Naive B cell (primary cell): ENCODE data around the gene CCDC174. TPM values are rescaled to one million over a fixed set of nuclear protein-coding genes. Genes with fewer than 3 reads are reported as not detected.

Experiments used
- ATAC-seq, 2 donors: fragments of 150-1000 bp; cut with Tn5 transposase; 2 replicates each; pipeline ENCODE4 v1.10.0; 2021; ENCODE audit warnings: low read depth in 2 of 2, mild to moderate bottlenecking in 2 of 2, moderate library complexity in 2 of 2
- DNase-seq: peaks from one replicate; pipeline ENCODE4 v3.0.0; 2022
- H3K27ac Mint-ChIP-seq, 6 donors: one replicate each; pipeline ENCODE4 v1.8.0; 2020 to 2022; ENCODE audit warnings: mild to moderate bottlenecking in 6 of 6, mixed read lengths in 6 of 6, moderate library complexity in 5 of 6, inconsistent platforms in 2 of 6
- H3K27me3 Mint-ChIP-seq, 3 donors: one replicate each; pipeline ENCODE4 v1.8.0; 2021 to 2022; ENCODE audit warnings: mixed read lengths in 3 of 3, mild to moderate bottlenecking in 1 of 3
- H3K36me3 Mint-ChIP-seq, 2 donors: one replicate each; pipeline ENCODE4 v1.8.0; 2020 to 2022; ENCODE audit warnings: mixed read lengths in 2 of 2, inconsistent platforms in 1 of 2, mild to moderate bottlenecking in 1 of 2
- H3K4me1 Mint-ChIP-seq, 3 donors: one replicate each; pipeline ENCODE4 v1.8.0; 2020 to 2022; ENCODE audit warnings: mixed read lengths in 3 of 3, inconsistent platforms in 1 of 3, mild to moderate bottlenecking in 1 of 3, moderate library complexity in 1 of 3
- H3K4me3 Mint-ChIP-seq, 8 donors: one replicate each; pipeline ENCODE4 v1.8.0; 2020 to 2022; ENCODE audit warnings: mild to moderate bottlenecking in 8 of 8, mixed read lengths in 8 of 8, moderate library complexity in 8 of 8, inconsistent platforms in 2 of 8
- H3K9me3 Mint-ChIP-seq, 7 donors: one replicate each; pipeline ENCODE4 v1.8.0; 2020 to 2022; ENCODE audit warnings: mixed read lengths in 7 of 7, mild to moderate bottlenecking in 5 of 7, inconsistent platforms in 2 of 7, moderate library complexity in 1 of 7
- polyA plus RNA-seq, 6 donors: library from polyadenylated mRNA; unstranded; fragments of 300-500 nt; fragmentation: Illumina TruSeq; gene quantifications; one replicate each; pipeline ENCODE4 v1.2.3, GENCODE V29; 2021; ENCODE audit warnings: low read depth in 6 of 6

The CCDC174 gene
- polyA plus RNA-seq, 6 donors from 2014 or later = 18.8 to 27.0 (median 22.9) TPM

DNA sequence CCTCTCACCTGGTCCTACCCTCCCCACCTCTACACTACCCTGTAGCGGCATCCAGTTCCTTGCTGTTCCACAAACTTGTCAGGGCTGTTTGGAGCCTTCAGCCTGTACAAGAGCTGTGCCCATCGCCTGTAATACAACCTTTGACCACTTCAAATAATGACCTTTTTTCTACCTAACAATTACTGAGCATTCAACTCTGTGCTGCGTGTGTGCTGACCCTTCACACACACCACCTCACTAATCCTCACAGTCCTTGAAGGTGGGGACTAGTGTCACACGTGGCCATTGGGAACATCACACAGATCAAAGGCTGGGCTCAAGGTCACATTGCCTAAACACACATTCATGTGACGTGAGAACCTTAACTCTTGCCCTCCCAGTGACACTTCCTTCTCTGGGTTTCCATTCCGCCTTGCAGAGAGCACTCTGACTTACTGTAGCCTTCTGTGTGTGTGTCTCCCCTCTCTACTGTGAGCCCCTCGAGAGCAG lies 26.5 kb downstream of the CCDC174 start:
- Mint-ChIP-seq H3K27me3 (no peaks in the 10 kb centered on the region), H3K27ac (peak overlapping the region in 3 of 6 donors; percentile 75 to 84 (median 84)), H3K36me3 (peaks cover 0 to 19% of the 10 kb centered on the region in 2 donors), H3K4me3 (no peak overlapping the region), H3K4me1 (peaks cover 0 to 3% (median 0%) of the 10 kb centered on the region in 3 donors), H3K9me3 (peaks cover 0 to 19% (median 7%) of the 10 kb centered on the region in 7 donors)
- ATAC-seq = no peak
- DNase-seq = no peak

DNA sequence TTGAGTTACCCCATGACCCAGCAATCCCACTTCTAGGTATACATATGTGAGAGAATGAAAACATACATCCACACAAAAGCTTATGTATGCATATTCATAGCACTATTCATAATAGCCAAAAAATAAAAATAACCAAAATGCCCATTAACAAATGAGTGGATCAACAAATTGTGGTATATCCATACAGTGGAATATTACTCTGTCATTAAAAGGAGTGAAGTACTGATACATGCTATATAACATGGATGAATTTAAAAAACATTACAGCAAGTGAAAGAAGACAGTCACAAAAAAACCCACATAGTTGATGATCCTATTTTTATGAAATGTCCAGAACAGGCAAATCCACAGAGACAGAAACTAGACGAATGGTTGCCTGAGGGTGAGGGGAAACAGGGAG lies 28.6 kb downstream of the CCDC174 start:
- H3K4me3 Mint-ChIP-seq = no peak overlapping the region
- peaks cover 0 to 3% (median under 1%) of the 10 kb centered on the region in 3 donors for H3K4me1 Mint-ChIP-seq
- peaks cover 0 to 19% (median 7%) of the 10 kb centered on the region in 7 donors for H3K9me3 Mint-ChIP-seq
- H3K27me3 Mint-ChIP-seq = no peaks in the 10 kb centered on the region
- H3K27ac Mint-ChIP-seq = no peak overlapping the region
- DNase-seq = no peak
- H3K36me3 Mint-ChIP-seq = peaks cover 0 to 19% of the 10 kb centered on the region in 2 donors
- no peak for ATAC-seq

- no peak for ATAC-seq
- peaks cover 0 to 19% of the 10 kb centered on the region in 2 donors for H3K36me3 Mint-ChIP-seq
- no peak for DNase-seq
- no peak overlapping the region for H3K27ac Mint-ChIP-seq
- peaks cover 0 to 19% (median 7%) of the 10 kb centered on the region in 7 donors for H3K9me3 Mint-ChIP-seq
- no peaks in the 10 kb centered on the region for H3K27me3 Mint-ChIP-seq
- H3K4me3 Mint-ChIP-seq = no peak overlapping the region
- H3K4me1 Mint-ChIP-seq = peaks cover 3 to 6% (median 5%) of the 10 kb centered on the region in 3 donors
Observed at GRCh38 chr3:14680716-14681115, 29.2 kb downstream of the CCDC174 start.

DNA sequence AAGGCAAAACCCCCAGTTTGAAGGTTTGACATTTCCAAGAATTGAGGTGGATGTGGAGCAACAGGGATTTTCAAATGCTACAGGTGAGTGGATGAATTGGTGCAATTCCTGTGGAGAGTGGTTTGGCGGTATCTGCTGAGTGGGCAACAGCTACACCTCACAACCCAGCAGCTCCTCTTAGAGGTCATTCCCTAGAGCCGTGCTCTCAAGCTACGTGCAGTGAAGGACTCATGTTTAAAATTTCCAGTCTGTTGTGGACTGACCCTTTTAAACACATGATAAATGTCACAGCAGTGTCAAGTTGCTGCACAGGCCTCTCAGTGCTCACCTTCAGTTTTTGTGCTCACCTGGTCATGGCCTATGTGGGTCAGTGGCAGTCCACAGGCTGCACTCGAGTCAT lies 32.9 kb downstream of the CCDC174 start:
- ATAC-seq (no peak), DNase-seq (no peak)
- Mint-ChIP-seq H3K4me3 (no peak overlapping the region), H3K36me3 (peaks cover 0 to 12% of the 10 kb centered on the region in 2 donors), H3K27me3 (peaks cover 0 to 5% (median 0%) of the 10 kb centered on the region in 3 donors), H3K4me1 (peaks cover 8 to 17% (median 16%) of the 10 kb centered on the region in 3 donors), H3K27ac (no peak overlapping the region), H3K9me3 (peaks cover 0 to 15% (median 7%) of the 10 kb centered on the region in 7 donors)

DNA sequence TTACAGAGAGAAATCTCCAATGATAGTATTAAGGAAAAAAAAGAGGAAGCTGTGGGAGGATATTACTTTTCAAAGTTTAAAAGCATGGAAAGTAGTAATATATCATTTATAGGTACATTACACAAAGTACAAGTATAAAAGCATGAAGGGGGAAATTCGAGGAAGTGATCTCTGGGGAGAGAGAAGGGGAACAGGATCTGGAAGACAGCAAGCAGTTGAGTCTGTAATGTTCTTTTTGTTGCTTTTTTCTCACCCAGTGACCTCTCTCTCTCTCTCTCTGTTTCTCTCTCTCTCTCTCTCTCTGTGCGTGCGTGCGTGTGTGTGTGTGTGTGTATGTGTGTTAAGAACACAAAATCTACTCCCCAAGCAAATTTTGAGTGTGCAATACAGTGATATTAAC lies 33.6 kb downstream of the CCDC174 start:
- peaks cover 0 to 8% of the 10 kb centered on the region in 2 donors for H3K36me3 Mint-ChIP-seq
- peaks cover 0 to 5% (median 2%) of the 10 kb centered on the region in 3 donors for H3K27me3 Mint-ChIP-seq
- ATAC-seq = no peak
- DNase-seq = no peak
- H3K27ac Mint-ChIP-seq = peak overlapping the region in 1 of 6 donors; percentile 31
- H3K4me1 Mint-ChIP-seq = peaks cover 11 to 25% (median 23%) of the 10 kb centered on the region in 3 donors
- H3K4me3 Mint-ChIP-seq = no peak overlapping the region
- H3K9me3 Mint-ChIP-seq = peaks cover 0 to 9% (median 4%) of the 10 kb centered on the region in 7 donors

- Mint-ChIP-seq H3K27me3 (peaks cover 0 to 6% (median 5%) of the 10 kb centered on the region in 3 donors), H3K4me3 (no peak overlapping the region), H3K9me3 (peaks cover 0 to 4% (median 0%) of the 10 kb centered on the region in 7 donors), H3K27ac (no peak overlapping the region), H3K4me1 (peaks cover 11 to 32% (median 29%) of the 10 kb centered on the region in 3 donors), H3K36me3 (no peaks in the 10 kb centered on the region)
- DNase-seq (no peak), ATAC-seq (no peak)
Observed at GRCh38 chr3:14687360-14687759, 35.8 kb downstream of the CCDC174 start.

DNA sequence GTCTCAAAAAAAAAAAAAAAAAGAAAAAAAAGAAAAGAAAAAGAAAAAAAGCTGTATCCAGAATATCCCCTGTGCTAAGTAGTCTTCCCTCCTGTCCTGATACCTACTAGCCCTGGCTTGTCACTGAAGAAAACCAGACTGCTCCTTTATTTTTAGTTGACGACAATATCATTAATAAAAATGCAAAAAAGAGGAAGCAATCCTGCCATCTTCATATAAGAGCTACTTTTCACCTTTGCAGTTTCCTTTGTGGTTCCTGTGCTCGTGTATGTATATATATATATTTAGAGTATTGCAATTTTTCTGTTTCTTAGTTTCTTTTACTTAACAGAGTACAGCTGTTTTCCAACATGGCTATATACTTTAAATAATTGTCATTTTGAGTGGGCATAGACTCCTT lies 37.0 kb downstream of the CCDC174 start:
- peaks cover 0 to 6% (median 5%) of the 10 kb centered on the region in 3 donors for H3K27me3 Mint-ChIP-seq
- H3K27ac Mint-ChIP-seq = no peak overlapping the region
- DNase-seq (no peak), ATAC-seq (peak; percentile 46 to 51)
- H3K4me3 Mint-ChIP-seq = peak overlapping the region in 3 of 8 donors; percentile 4 to 52 (median 9)
- H3K4me1 Mint-ChIP-seq = peaks cover 11 to 32% (median 29%) of the 10 kb centered on the region in 3 donors
- H3K9me3 Mint-ChIP-seq = peaks cover 0 to 12% (median 4%) of the 10 kb centered on the region in 7 donors
- no peaks in the 10 kb centered on the region for H3K36me3 Mint-ChIP-seq

DNA sequence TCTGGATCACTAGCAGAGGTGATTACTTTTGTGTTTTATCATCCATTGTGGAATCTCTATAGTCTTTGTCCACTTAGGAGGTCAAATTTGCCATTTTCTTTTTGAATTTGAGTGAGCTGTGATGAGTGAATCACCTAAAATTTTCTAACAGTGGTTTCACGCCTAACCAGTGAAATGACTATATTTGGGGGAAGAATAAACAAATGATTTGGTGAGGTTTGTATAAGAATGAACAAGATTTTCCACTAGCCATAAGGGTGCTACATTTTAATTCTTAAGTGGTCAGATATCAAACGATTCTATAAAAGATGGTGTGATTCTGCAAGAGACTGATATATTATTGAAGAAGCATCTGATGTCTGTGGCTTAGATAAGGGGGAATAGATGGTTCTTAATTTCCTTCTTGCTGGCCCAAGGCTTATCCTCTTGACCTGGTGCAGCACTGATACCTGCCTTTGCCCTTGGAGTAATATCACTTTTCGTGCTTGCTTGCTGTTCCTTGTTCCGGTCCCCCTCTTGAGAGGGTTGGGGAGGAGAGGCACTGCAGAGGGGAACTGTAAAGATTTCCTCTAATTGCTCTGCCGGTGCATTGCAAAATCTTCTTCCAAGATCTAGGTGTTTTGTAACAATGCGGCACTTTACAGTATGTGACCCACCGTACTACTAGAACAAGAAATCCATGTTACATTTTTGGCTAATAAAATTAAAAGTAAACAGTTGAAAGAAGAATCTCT lies 37.9 kb downstream of the CCDC174 start:
- Mint-ChIP-seq H3K36me3 (no peaks in the 10 kb centered on the region), H3K9me3 (peaks cover 0 to 21% (median 4%) of the 10 kb centered on the region in 7 donors), H3K4me3 (peak overlapping the region in 1 of 8 donors; percentile 2), H3K27me3 (peaks cover 0 to 11% (median 5%) of the 10 kb centered on the region in 3 donors), H3K27ac (peak overlapping the region in 1 of 6 donors; percentile 6), H3K4me1 (peaks cover 11 to 32% (median 29%) of the 10 kb centered on the region in 3 donors)
- no peak for DNase-seq
- ATAC-seq = no peak

DNA sequence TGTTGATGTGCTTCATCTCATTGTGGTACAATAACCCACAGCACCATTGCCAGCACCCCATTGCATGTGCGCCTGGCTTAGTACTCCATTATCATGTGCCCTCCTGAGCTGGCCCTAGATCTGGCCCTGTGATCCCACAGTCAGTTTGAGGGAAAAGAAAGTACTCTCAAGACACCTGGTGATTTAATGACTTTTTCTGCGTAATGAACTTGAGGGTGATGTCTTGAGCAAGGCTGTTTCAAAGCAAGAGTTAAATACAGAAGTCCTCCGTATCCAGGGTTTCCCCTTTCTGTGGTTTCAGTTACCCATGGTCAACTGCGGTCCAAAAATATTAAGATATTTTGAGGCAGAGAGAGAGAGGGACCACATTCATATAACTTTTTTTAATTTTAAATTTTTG lies 39.7 kb downstream of the CCDC174 start:
- Mint-ChIP-seq H3K4me3 (peak overlapping the region in 1 of 8 donors; percentile 76), H3K27me3 (peaks cover 0 to 11% (median 5%) of the 10 kb centered on the region in 3 donors), H3K36me3 (no peaks in the 10 kb centered on the region), H3K27ac (no peak overlapping the region), H3K4me1 (peaks cover 11 to 27% (median 22%) of the 10 kb centered on the region in 3 donors), H3K9me3 (peaks cover 0 to 22% (median 4%) of the 10 kb centered on the region in 7 donors)
- ATAC-seq = peak; percentile 49 to 50
- no peak for DNase-seq

DNA sequence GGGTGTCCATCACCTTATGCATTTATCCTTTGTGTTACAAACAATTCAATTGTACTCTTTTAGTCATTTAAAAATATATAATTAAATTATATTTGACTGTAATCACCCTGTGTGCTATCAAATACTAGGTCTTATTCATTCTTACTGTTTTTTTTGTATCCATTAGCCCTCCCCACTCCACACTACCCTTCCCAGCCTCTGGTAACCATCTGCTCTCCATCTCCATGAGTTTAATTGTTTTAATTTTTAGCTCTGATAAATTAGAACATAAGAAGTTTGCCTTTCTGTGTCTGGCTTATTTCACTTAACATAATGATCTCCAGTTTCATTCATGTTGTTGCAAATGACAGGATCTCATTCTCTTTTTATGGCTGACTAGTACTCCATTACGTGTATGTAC lies 40.2 kb downstream of the CCDC174 start:
- ATAC-seq (no peak), DNase-seq (no peak)
- no peak overlapping the region for H3K4me3 Mint-ChIP-seq
- no peaks in the 10 kb centered on the region for H3K36me3 Mint-ChIP-seq
- peaks cover 0 to 11% (median 5%) of the 10 kb centered on the region in 3 donors for H3K27me3 Mint-ChIP-seq
- H3K9me3 Mint-ChIP-seq = peaks cover 0 to 22% (median 4%) of the 10 kb centered on the region in 7 donors
- H3K4me1 Mint-ChIP-seq = peaks cover 11 to 27% (median 22%) of the 10 kb centered on the region in 3 donors
- H3K27ac Mint-ChIP-seq = peak overlapping the region in 1 of 6 donors; percentile 24

DNA sequence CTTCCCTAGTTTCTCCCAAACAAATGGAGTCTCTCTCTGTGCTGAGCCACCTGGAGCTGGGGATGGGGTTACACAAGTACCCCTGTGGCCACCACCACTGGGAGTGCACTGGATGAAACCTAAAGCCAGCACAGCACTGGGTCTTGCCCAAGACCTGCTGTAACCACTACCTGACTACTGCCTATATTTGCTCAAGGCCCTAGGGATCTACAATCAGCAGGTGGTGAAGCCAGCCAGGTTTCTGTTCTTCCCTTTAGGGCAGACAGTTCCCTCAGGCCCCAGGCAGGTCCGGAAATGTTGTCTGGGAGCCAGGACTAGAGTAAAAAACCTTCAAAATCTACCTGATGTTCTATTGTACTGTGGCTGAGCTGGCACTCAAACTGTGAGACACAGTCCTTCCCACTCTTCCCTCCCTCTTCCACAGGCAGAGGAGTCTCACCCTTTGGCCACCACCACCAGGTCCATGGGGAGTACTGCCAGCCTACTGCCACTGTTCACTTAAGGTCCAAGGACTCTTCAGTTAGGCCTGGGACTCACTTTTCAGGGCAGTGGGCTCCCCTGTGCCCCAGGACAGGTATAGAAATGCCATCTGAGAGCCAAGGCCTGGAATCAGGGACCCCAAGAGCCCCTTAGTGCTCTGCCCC lies 47.2 kb downstream of the CCDC174 start:
- peaks cover 0 to 15% of the 10 kb centered on the region in 2 donors for H3K36me3 Mint-ChIP-seq
- no peaks in the 10 kb centered on the region for H3K4me1 Mint-ChIP-seq
- no peak overlapping the region for H3K4me3 Mint-ChIP-seq
- no peak overlapping the region for H3K27ac Mint-ChIP-seq
- peaks cover 2 to 13% (median 6%) of the 10 kb centered on the region in 7 donors for H3K9me3 Mint-ChIP-seq
- DNase-seq (no peak), ATAC-seq (no peak)
- peaks cover 0 to 5% (median 0%) of the 10 kb centered on the region in 3 donors for H3K27me3 Mint-ChIP-seq

GRCh38 chr3:14699643-14700042 lies 48.1 kb downstream of the CCDC174 start:
- ATAC-seq (no peak), DNase-seq (no peak)
- Mint-ChIP-seq H3K27ac (no peak overlapping the region), H3K4me3 (no peak overlapping the region), H3K4me1 (no peaks in the 10 kb centered on the region), H3K36me3 (peaks cover 0 to 15% of the 10 kb centered on the region in 2 donors), H3K9me3 (peaks cover under 1 to 6% (median 4%) of the 10 kb centered on the region in 7 donors), H3K27me3 (no peaks in the 10 kb centered on the region)

DNA sequence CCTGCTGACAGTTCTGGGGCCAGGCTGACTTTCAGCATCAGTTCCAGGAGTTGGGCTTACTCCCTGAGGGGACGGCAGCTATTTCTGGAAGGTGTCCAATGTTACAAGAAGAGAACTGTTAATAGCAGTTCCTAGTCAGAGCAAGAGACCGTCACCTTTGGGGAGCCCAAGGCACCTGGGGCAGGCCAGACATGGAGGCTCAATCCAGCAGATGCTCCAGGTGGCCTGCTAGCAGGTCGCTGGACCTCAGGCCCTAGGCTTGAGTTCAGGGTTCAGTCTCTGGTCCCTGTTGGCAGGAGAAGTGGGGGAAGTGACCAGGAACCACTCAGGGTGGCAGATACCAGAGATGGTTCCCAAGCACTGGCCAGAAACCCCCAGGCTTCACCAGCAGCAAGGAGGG lies 49.3 kb downstream of the CCDC174 start:
- H3K4me1 Mint-ChIP-seq = no peaks in the 10 kb centered on the region
- no peak overlapping the region for H3K4me3 Mint-ChIP-seq
- no peak overlapping the region for H3K27ac Mint-ChIP-seq
- peaks cover 0 to 6% (median 4%) of the 10 kb centered on the region in 7 donors for H3K9me3 Mint-ChIP-seq
- ATAC-seq (no peak), DNase-seq (no peak)
- peaks cover 0 to 15% of the 10 kb centered on the region in 2 donors for H3K36me3 Mint-ChIP-seq
- no peaks in the 10 kb centered on the region for H3K27me3 Mint-ChIP-seq
